Tibial artery (tissue), 4 donors: Measurements from ENCODE around the gene SLC1A4.

Experiments used
- DNase-seq, 2 donors: peaks; one replicate each; pipeline ENCODE4 v3.0.0-alpha.2; 2019
- H3K27ac ChIP-seq, 2 donors: fragments of 200-600 bp; sonication (generic) in 1 of 2; 1 replicate in 1 of 2; 2 replicates in 1 of 2; pipeline ENCODE4 v1.5.1; 2018 to 2019; ENCODE audit warnings: mild to moderate bottlenecking in 1 of 2
- H3K27me3 ChIP-seq, 2 donors: fragments of 200-600 bp; sonication (generic) in 1 of 2; one replicate each; pipeline versions ENCODE4 v1.5.1 to v1.6.0; 2016 to 2019
- H3K36me3 ChIP-seq, 3 donors: fragments of 200-600 bp; sonication (generic) in 2 of 3; one replicate each; pipeline ENCODE4 v1.5.1; 2016 to 2019; ENCODE audit warnings: mild to moderate bottlenecking in 2 of 3
- H3K4me1 ChIP-seq, 4 donors: fragments of 200-600 bp; sonication (generic) in 2 of 4; 1 replicate in 3 of 4; 2 replicates in 1 of 4; pipeline ENCODE4 v1.5.1; 2016 to 2019
- H3K4me3 ChIP-seq, 2 donors: fragments of 200-600 bp; sonication (generic) in 1 of 2; 1 replicate in 1 of 2; 2 replicates in 1 of 2; pipeline ENCODE4 v1.5.1; 2018 to 2019; ENCODE audit warnings: mild to moderate bottlenecking in 2 of 2
- H3K9me3 ChIP-seq, 3 donors: fragments of 200-600 bp; sonication (generic) in 1 of 3; one replicate each; pipeline ENCODE4 v1.5.1; 2016 to 2019
- CTCF ChIP-seq, 2 experiments: fragments of 200-600 bp in 1 of 2; fragments of 450-650 bp in 1 of 2; IDR thresholded peaks; one replicate each; pipeline ENCODE4 v1.5.1; 2017 to 2019; ENCODE audit warnings: antibody characterized with exemption in 2 of 2, mild to moderate bottlenecking in 1 of 2, moderate library complexity in 1 of 2
- intact Hi-C: fragments of 100-400 bp; cut with DNase I; formaldehyde crosslinking; loops from one replicate; pipeline ENCODE4 v1.15.0; 2023; ENCODE audit warnings: low total_unique reads

The SLC1A4 gene

GRCh38 chr2:64989982-64990614 lies 899 bp downstream of the SLC1A4 start:
- Histone ChIP-seq H3K4me3 (peak overlapping the region; percentile 75 to 90), H3K9me3 (no peaks in the 10 kb centered on the region), H3K27me3 (no peaks in the 10 kb centered on the region), H3K4me1 (peaks cover 0 to 52% (median 31%) of the 10 kb centered on the region in 4 donors), H3K27ac (peak overlapping the region; percentile 82 to 94), H3K36me3 (no peaks in the 10 kb centered on the region)
- DNase-seq, result peak; percentile 23 to 69
- no peak for TF ChIP-seq CTCF (IDR thresholded peaks at IDR 0.05)
- intact Hi-C loops, result loop anchor here (10.0 kb wide), 1 partner anchor 65 kb away; the partner anchor contains the start of gene CEP68

GRCh38 chr2:64990876-64991275 lies 1.7 kb downstream of the SLC1A4 start:
- Histone ChIP-seq H3K4me1 (peaks cover 0 to 52% (median 31%) of the 10 kb centered on the region in 4 donors), H3K36me3 (no peaks in the 10 kb centered on the region), H3K27me3 (no peaks in the 10 kb centered on the region), H3K27ac (peak overlapping the region; percentile 82 to 94), H3K4me3 (peak overlapping the region; percentile 75 to 90), H3K9me3 (no peaks in the 10 kb centered on the region)
- intact Hi-C loops, result loop anchor here (10.0 kb wide), 1 partner anchor 64 kb away; the partner anchor contains the start of gene CEP68
- peak in 1 of 2 donors; percentile 21 for DNase-seq
- TF ChIP-seq CTCF (IDR thresholded peaks at IDR 0.05), result no peak

GRCh38 chr2:64992218-64992617 lies 3.0 kb downstream of the SLC1A4 start:
- peaks cover 0 to 55% (median 29%) of the 10 kb centered on the region in 4 donors for H3K4me1 ChIP-seq
- no peak for TF ChIP-seq CTCF (IDR thresholded peaks at IDR 0.05)
- no peak overlapping the region for H3K4me3 ChIP-seq

GRCh38 chr2:64992990-64993389 lies 3.8 kb downstream of the SLC1A4 start:
- intact Hi-C loops, result loop anchor here (10.0 kb wide), 1 partner anchor 62 kb away; the partner anchor contains the start of gene CEP68

More at GRCh38 chr2:64992218-64992617, 3.0 kb downstream of the SLC1A4 start:
- Histone ChIP-seq H3K27ac (no peak overlapping the region), H3K36me3 (no peaks in the 10 kb centered on the region), H3K27me3 (no peaks in the 10 kb centered on the region), H3K9me3 (no peaks in the 10 kb centered on the region)
- no peak for DNase-seq
- intact Hi-C loops, result loop anchor here (10.0 kb wide), 1 partner anchor 63 kb away; the partner anchor contains the start of gene CEP68

GRCh38 chr2:64995041-64995440 lies 5.8 kb downstream of the SLC1A4 start:
- Histone ChIP-seq H3K27ac (no peak overlapping the region), H3K36me3 (no peaks in the 10 kb centered on the region), H3K4me3 (no peak overlapping the region), H3K4me1 (peaks cover 0 to 71% (median 41%) of the 10 kb centered on the region in 4 donors), H3K9me3 (no peaks in the 10 kb centered on the region), H3K27me3 (no peaks in the 10 kb centered on the region)
- no peak for DNase-seq
- intact Hi-C loops, result loop anchor here (10.0 kb wide), 1 partner anchor 60 kb away; the partner anchor contains the start of gene CEP68
- TF ChIP-seq CTCF (IDR thresholded peaks at IDR 0.05), result no peak

More at GRCh38 chr2:64992990-64993389, 3.8 kb downstream of the SLC1A4 start:
- H3K36me3 ChIP-seq, result no peaks in the 10 kb centered on the region
- peaks cover 0 to 51% (median 25%) of the 10 kb centered on the region in 4 donors for H3K4me1 ChIP-seq
- no peaks in the 10 kb centered on the region for H3K9me3 ChIP-seq
- DNase-seq, result no peak
- H3K27me3 ChIP-seq, result no peaks in the 10 kb centered on the region
- H3K4me3 ChIP-seq, result no peak overlapping the region
- TF ChIP-seq CTCF (IDR thresholded peaks at IDR 0.05), result no peak
- H3K27ac ChIP-seq, result no peak overlapping the region
